Neural cell (in vitro differentiated cells): ENCODE measurements around the gene PDILT. TPM values are rescaled to one million over a fixed set of nuclear protein-coding genes. Genes with fewer than 3 reads are reported as not detected.

Experiments
- H2AFZ ChIP-seq: fragments of 200-600, 300-800 bp; sonication (generic), shearing (Covaris generic); 2 replicates; pipeline ENCODE4 v1.6.0; 2014; ENCODE audit warnings: low read depth, mild to moderate bottlenecking, antibody characterized with exemption, low read length, moderate library complexity
- H3F3A ChIP-seq: fragments of 200-600 bp; shearing (Covaris generic); 2 replicates; pipeline ENCODE4 v1.6.1; 2016; ENCODE audit warnings: mild to moderate bottlenecking, moderate library complexity, mixed read lengths, antibody characterized with exemption, low read length; ENCODE audit not compliant: insufficient read depth, poor library complexity, severe bottlenecking
- H3K27ac ChIP-seq: fragments of 200-600, 300-800 bp; sonication (generic), shearing (Covaris generic); 2 replicates; pipeline ENCODE4 v1.5.1; 2014; ENCODE audit warnings: mild to moderate bottlenecking, low read length, moderate library complexity
- H3K27me3 ChIP-seq: fragments of 300-800, 200-600 bp; sonication (generic), shearing (Covaris generic); 2 replicates; pipeline ENCODE4 v1.6.0; 2014; ENCODE audit warnings: mild to moderate bottlenecking, low read depth, low read length, moderate library complexity; ENCODE audit not compliant: insufficient read depth
- H3K36me3 ChIP-seq: fragments of 300-800, 200-600 bp; sonication (generic), shearing (Covaris generic); 2 replicates; pipeline ENCODE4 v1.5.1; 2014; ENCODE audit warnings: mild to moderate bottlenecking, antibody characterized with exemption, low read length, moderate library complexity; ENCODE audit not compliant: insufficient read depth
- H3K4me2 ChIP-seq: fragments of 300-800, 200-600 bp; sonication (generic), shearing (Covaris generic); 2 replicates; pipeline ENCODE4 v1.6.0; 2014; ENCODE audit warnings: mild to moderate bottlenecking, low read length
- H3K4me3 ChIP-seq: fragments of 300-800, 200-600 bp; sonication (generic), shearing (Covaris generic); 2 replicates; pipeline ENCODE4 v1.5.1; 2014; ENCODE audit warnings: mild to moderate bottlenecking, low read length, moderate library complexity
- H3K79me2 ChIP-seq: fragments of 200-600 bp; shearing (Covaris generic); replicated peaks from 2 replicates; pipeline ENCODE4 v1.6.0; 2014; ENCODE audit warnings: mild to moderate bottlenecking, low read length, moderate library complexity; ENCODE audit not compliant: insufficient read depth
- H3K9ac ChIP-seq: fragments of 300-800, 200-600 bp; sonication (generic), shearing (Covaris generic); 2 replicates; pipeline ENCODE4 v1.6.1; 2016; ENCODE audit warnings: mild to moderate bottlenecking, low read length, mixed read lengths
- H3K9me2 ChIP-seq: fragments of 200-600 bp; shearing (Covaris generic); 2 replicates; pipeline ENCODE4 v1.6.1; 2016; ENCODE audit warnings: mild to moderate bottlenecking, low read length, mixed read lengths; ENCODE audit not compliant: insufficient read depth
- H3K9me3 ChIP-seq: fragments of 200-600, 300-800 bp; sonication (generic), shearing (Covaris generic); 2 replicates; pipeline ENCODE4 v1.6.1; 2016; ENCODE audit warnings: mild to moderate bottlenecking, mixed run types, low read length, moderate library complexity, mixed read lengths
- H4K20me1 ChIP-seq: fragments of 200-600 bp; shearing (Covaris generic); 2 replicates; pipeline ENCODE4 v1.6.1; 2016; ENCODE audit warnings: mild to moderate bottlenecking, mixed run types; ENCODE audit not compliant: insufficient read depth
- CTCF ChIP-seq: fragments of 450-650 bp; IDR thresholded peaks from 2 replicates; pipeline ENCODE4 v1.5.1; 2014; ENCODE audit warnings: antibody characterized with exemption, mild to moderate bottlenecking, moderate library complexity; ENCODE audit not compliant: poor library complexity, severe bottlenecking
- EP300 ChIP-seq: fragments of 450-650 bp; conservative IDR thresholded peaks from 2 replicates; pipeline ENCODE4 v1.6.1; 2014; ENCODE audit warnings: antibody characterized with exemption, mild to moderate bottlenecking, moderate library complexity; ENCODE audit not compliant: poor library complexity, severe bottlenecking
- EZH2 ChIP-seq: fragments of 200-600, 300-800 bp; shearing (Covaris generic), sonication (generic); IDR thresholded peaks from 2 replicates; pipeline ENCODE4 v1.6.1; 2014; ENCODE audit warnings: antibody characterized with exemption, low read length, borderline replicate concordance, mild to moderate bottlenecking; ENCODE audit not compliant: insufficient read depth, poor library complexity, severe bottlenecking
- MXI1 ChIP-seq: fragments of 450-650 bp; conservative IDR thresholded peaks from 2 replicates; pipeline ENCODE4 v1.6.1; 2014; ENCODE audit warnings: antibody characterized with exemption, mild to moderate bottlenecking; ENCODE audit not compliant: poor library complexity, severe bottlenecking
- POLR2AphosphoS5 ChIP-seq: IDR thresholded peaks from 2 replicates; pipeline ENCODE4 v1.6.1; 2012
- RAD21 ChIP-seq: fragments of 450-650 bp; conservative IDR thresholded peaks from 2 replicates; pipeline ENCODE4 v1.6.1; 2014; ENCODE audit warnings: antibody characterized with exemption, mild to moderate bottlenecking, moderate library complexity
- REST ChIP-seq: IDR thresholded peaks from 2 replicates; pipeline ENCODE4 v1.6.1; 2012; ENCODE audit warnings: borderline replicate concordance
- SMC3 ChIP-seq: fragments of 450-650 bp; conservative IDR thresholded peaks from 2 replicates; pipeline ENCODE4 v1.6.1; 2014; ENCODE audit warnings: antibody characterized with exemption, mild to moderate bottlenecking, moderate library complexity; ENCODE audit not compliant: poor library complexity
- TAF1 ChIP-seq: IDR thresholded peaks from 2 replicates; pipeline ENCODE4 v1.6.1; 2012; ENCODE audit warnings: low read depth
- polyA plus RNA-seq: library from polyadenylated mRNA; depleted of rRNA; stranded (reverse); fragments of >200 nt; gene quantifications from 2 replicates; pipeline ENCODE4 v1.2.3, GENCODE V29; 2014

PDILT gene
- polyA plus RNA-seq, 1 donor from 2014 or later: not detected

- H3K4me3 ChIP-seq: no peak overlapping the region
- no peaks in the 10 kb centered on the region for H3K9me3 ChIP-seq
- H3K4me2 ChIP-seq: no peak overlapping the region
- H3K9ac ChIP-seq: no peak overlapping the region
- no peaks in the 10 kb centered on the region for H3K9me2 ChIP-seq
- no peaks in the 10 kb centered on the region for H4K20me1 ChIP-seq
- H3K36me3 ChIP-seq: no peaks in the 10 kb centered on the region
- TF ChIP-seq TAF1 (no peak), CTCF (no peak), REST (no peak), EZH2 (no peak), RAD21 (no peak), SMC3 (no peak), EP300 (no peak), MXI1 (no peak), POLR2AphosphoS5 (no peak)
- no peak overlapping the region for H2AFZ ChIP-seq
- H3F3A ChIP-seq: no peaks in the 10 kb centered on the region
- no peaks in the 10 kb centered on the region for H3K79me2 ChIP-seq
- no peaks in the 10 kb centered on the region for H3K27me3 ChIP-seq
- no peak overlapping the region for H3K27ac ChIP-seq
Observed at GRCh38 chr16:20353379-20353778, 51.2 kb downstream of the PDILT start.

- TF ChIP-seq POLR2AphosphoS5: no peak
- no peak for TF ChIP-seq EP300
- TF ChIP-seq EZH2: no peak
- no peak for TF ChIP-seq RAD21
- no peak for TF ChIP-seq SMC3
- Histone ChIP-seq H3K9me2 (no peaks in the 10 kb centered on the region), H3K27ac (no peak within 1 kb of the TSS), H3F3A (no peaks in the 10 kb centered on the region), H2AFZ (no peak within 1 kb of the TSS), H3K79me2 (no peaks in the 10 kb centered on the region), H3K4me3 (no peak within 1 kb of the TSS), H3K36me3 (no peaks in the 10 kb centered on the region), H3K27me3 (no peaks in the 10 kb centered on the region), H3K4me2 (no peak within 1 kb of the TSS), H3K9ac (no peak within 1 kb of the TSS), H3K9me3 (no peaks in the 10 kb centered on the region), H4K20me1 (no peaks in the 10 kb centered on the region)
Observed at GRCh38 chr16:20352615-20353014, 51.9 kb downstream of the PDILT start, which contains the start of gene UMOD. UMOD (minus strand) TSS chr16:20352715; CDS start chr16:20350737, 1,978 bp downstream.
